Type B pancreatic cell (in vitro differentiated cells): ENCODE data around the gene PLEK. TPM values are rescaled to one million over a fixed set of nuclear protein-coding genes. Genes with fewer than 3 reads are reported as not detected.

Source experiments
- DNase-seq: peaks from one replicate; pipeline ENCODE4 v3.0.0; 2021; ENCODE audit warnings: mixed read lengths; ENCODE audit not compliant: unreplicated experiment; ENCODE audit errors: extremely low spot score
- H3K27ac Mint-ChIP-seq: 2 replicates; pipeline ENCODE4 v1.8.0; 2021; ENCODE audit warnings: mild to moderate bottlenecking, mixed read lengths
- H3K27me3 Mint-ChIP-seq: 2 replicates; pipeline ENCODE4 v1.8.0; 2021; ENCODE audit warnings: mixed read lengths
- H3K36me3 Mint-ChIP-seq: 2 replicates; pipeline ENCODE4 v1.8.0; 2021; ENCODE audit warnings: mixed read lengths
- H3K4me1 Mint-ChIP-seq: one replicate; pipeline ENCODE4 v1.8.0; 2021; ENCODE audit warnings: mixed read lengths; ENCODE audit not compliant: unreplicated experiment
- H3K4me3 Mint-ChIP-seq: 2 replicates; pipeline ENCODE4 v1.8.0; 2021; ENCODE audit warnings: mild to moderate bottlenecking, mixed read lengths
- H3K9me3 Mint-ChIP-seq: 2 replicates; pipeline ENCODE4 v1.8.0; 2021; ENCODE audit warnings: mixed read lengths
- total RNA-seq: library from RNA; stranded (reverse); gene quantifications from 2 replicates; pipeline ENCODE4 v1.2.1, GENCODE V29; 2021; ENCODE audit warnings: low replicate concordance
- TF ChIP-seq, protein P1 (sequence below): fragments of 200-600 bp; sonication (generic); conservative IDR thresholded peaks from 2 replicates; pipeline ENCODE4 v1.5.0; 2021; ENCODE audit warnings: antibody characterized with exemption, mild to moderate bottlenecking

Gene PLEK
- total RNA-seq, 1 donor from 2014 or later: not detected

DNA sequence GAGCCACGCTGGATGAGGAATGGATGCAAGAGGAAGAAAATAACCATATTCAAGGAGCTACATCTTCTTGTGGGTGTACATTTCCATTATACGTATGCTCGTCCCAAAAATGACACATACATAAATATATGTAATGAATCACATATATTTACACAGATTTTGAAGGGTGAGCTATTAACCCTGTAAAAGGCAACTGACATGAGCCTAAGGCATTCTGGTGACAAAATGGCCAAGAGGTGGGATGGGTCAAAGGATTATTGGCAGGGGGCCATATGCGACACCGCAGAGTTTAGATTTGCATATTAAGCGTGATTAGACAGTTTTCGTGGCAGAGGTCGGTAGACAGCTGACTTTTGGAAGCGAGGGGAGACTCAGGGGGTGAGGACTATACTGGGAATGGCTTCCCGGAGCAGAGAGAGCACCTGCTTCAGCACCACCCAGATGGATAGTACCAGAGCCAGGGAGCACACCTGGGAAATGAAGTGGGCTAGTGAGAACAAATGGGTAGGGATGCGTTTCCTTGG is 44.9 kb upstream of the PLEK start:
- Mint-ChIP-seq H3K9me3 (no peaks in the 10 kb centered on the region), H3K36me3 (peaks cover 6% of the 10 kb centered on the region), H3K27me3 (peaks cover 77% of the 10 kb centered on the region), H3K4me3 (peak overlapping the region; percentile 86), H3K27ac (peak overlapping the region; percentile 5), H3K4me1 (peaks cover 12% of the 10 kb centered on the region)
- TF ChIP-seq, protein P1, sequence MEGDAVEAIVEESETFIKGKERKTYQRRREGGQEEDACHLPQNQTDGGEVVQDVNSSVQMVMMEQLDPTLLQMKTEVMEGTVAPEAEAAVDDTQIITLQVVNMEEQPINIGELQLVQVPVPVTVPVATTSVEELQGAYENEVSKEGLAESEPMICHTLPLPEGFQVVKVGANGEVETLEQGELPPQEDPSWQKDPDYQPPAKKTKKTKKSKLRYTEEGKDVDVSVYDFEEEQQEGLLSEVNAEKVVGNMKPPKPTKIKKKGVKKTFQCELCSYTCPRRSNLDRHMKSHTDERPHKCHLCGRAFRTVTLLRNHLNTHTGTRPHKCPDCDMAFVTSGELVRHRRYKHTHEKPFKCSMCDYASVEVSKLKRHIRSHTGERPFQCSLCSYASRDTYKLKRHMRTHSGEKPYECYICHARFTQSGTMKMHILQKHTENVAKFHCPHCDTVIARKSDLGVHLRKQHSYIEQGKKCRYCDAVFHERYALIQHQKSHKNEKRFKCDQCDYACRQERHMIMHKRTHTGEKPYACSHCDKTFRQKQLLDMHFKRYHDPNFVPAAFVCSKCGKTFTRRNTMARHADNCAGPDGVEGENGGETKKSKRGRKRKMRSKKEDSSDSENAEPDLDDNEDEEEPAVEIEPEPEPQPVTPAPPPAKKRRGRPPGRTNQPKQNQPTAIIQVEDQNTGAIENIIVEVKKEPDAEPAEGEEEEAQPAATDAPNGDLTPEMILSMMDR: no peak
- no peak for DNase-seq

DNA sequence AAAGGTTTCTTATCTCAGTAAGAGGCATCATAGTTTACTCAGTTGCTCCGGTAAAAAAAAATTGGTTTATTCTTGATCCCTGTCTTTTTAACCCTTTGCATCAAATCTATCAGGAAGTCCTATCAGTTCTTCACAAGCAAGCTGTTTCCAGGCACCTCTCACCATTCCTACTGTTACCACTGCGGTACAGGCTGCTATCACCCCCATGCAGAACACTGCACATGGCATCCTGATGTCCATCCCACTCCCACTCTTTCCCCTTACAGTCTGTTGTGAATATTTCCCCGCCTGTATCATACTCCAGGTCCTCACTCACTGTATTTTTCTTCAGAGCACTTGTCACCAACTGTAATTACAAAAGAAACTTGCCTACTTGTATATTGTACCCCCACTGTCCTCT is 40.0 kb upstream of the PLEK start:
- TF ChIP-seq, protein P1: no peak
- Mint-ChIP-seq H3K36me3 (no peaks in the 10 kb centered on the region), H3K27me3 (peaks cover 54% of the 10 kb centered on the region), H3K4me3 (no peak overlapping the region), H3K27ac (no peak overlapping the region), H3K4me1 (peaks cover 4% of the 10 kb centered on the region), H3K9me3 (no peaks in the 10 kb centered on the region)
- DNase-seq: no peak

DNA sequence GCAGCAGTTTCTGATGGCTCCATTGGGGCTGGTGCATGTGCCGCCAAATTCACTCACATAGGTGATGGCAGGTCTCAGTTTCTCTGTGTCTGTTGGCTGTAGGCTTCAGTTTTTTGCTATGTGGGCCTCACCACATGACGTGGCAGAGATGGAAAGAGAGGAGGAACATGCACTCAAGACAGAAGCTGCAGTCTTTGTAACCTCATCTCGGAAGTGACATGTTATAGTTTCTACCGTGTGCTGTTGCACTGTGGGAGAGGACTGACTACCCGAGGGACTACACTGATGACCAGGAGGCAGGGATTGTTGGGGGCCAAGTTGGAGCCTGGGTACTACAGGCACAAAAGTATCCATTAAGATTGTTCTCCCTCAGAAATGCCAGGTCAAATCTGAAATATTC is 36.2 kb upstream of the PLEK start:
- Mint-ChIP-seq H3K4me3 (no peak overlapping the region), H3K27me3 (peaks cover 25% of the 10 kb centered on the region), H3K27ac (no peak overlapping the region), H3K9me3 (no peaks in the 10 kb centered on the region), H3K4me1 (no peaks in the 10 kb centered on the region), H3K36me3 (no peaks in the 10 kb centered on the region)
- TF ChIP-seq, protein P1: no peak
- DNase-seq: no peak

DNA sequence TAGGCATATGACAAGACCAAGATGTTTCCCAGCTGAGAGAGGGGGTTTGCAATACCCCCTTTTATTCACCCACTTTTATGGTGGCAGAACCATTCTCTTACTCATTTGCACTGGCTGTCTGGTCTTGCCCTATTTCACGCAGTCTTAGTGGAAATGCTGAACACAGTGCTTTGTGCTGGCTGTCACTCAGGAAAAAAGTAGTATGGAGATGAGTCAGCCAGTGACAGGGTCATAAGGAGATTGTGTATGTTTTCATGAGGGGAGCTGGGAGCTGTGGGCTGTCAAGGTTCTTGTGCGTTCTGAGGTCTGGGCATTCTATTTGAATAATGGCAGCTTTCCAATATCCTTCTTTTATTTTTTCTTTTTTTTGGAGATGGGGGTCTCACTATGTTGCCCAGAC is 34.4 kb upstream of the PLEK start:
- TF ChIP-seq, protein P1: no peak
- Mint-ChIP-seq H3K27ac (no peak overlapping the region), H3K4me1 (no peaks in the 10 kb centered on the region), H3K9me3 (no peaks in the 10 kb centered on the region), H3K36me3 (no peaks in the 10 kb centered on the region), H3K27me3 (peaks cover 14% of the 10 kb centered on the region), H3K4me3 (no peak overlapping the region)
- no peak for DNase-seq

DNA sequence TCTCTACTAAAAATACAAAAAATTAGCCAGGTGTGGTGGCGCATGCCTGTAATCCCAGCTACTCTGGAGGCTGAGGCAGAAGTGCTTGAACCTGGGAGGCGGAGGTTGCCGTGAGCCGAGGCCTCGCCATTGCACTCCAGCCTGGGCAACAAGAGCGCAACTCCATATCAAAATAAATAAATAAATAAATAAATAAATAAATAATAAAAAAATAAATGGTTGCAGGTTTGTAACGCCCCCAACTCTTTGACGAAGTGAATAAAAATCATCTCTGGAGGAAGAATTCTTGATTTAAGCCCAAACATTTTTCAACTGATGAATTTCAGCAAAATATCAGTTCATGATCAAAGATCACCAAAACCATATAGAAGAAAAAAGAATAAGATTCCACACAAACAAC is 32.1 kb upstream of the PLEK start:
- Mint-ChIP-seq H3K27me3 (peaks cover 5% of the 10 kb centered on the region), H3K4me3 (no peak overlapping the region), H3K27ac (no peak overlapping the region), H3K36me3 (no peaks in the 10 kb centered on the region), H3K4me1 (no peaks in the 10 kb centered on the region), H3K9me3 (no peaks in the 10 kb centered on the region)
- TF ChIP-seq, protein P1: no peak
- DNase-seq: no peak

DNA sequence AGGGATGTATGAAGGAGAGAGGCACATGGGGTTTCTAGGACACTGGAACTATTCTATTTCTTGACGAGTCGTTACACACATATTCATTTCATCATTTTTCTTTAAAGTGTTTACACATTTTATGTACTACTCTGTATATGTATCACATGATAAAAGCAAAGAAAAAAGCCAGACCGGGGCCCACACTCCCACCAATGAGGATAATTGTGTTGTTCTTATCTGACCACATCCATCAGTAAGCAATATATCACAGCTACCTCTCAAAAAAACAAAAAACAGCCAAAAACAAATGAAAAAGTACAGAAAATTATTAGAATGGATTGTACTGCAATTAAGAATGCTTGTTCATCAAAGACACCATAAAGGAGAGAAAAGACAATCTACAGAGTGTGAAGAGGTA is 31.2 kb upstream of the PLEK start:
- Mint-ChIP-seq H3K9me3 (no peaks in the 10 kb centered on the region), H3K27me3 (no peaks in the 10 kb centered on the region), H3K36me3 (no peaks in the 10 kb centered on the region)

More for the DNA sequence above, 31.2 kb upstream of the PLEK start:
- TF ChIP-seq, protein P1: no peak
- DNase-seq: no peak
- no peak overlapping the region for H3K27ac Mint-ChIP-seq
- no peaks in the 10 kb centered on the region for H3K4me1 Mint-ChIP-seq
- H3K4me3 Mint-ChIP-seq: no peak overlapping the region
